ENCODE measurements around the gene NELFB.
A peak's percentile ranks its signal among the peaks of the same experiment; 100 is the strongest.

NELFB gene

GRCh38 chr9:137254624-137255447 lies at the start of gene NELFB:
TSS of gene NELFB (plus strand) at chr9:137255327.
- DNase-seq: peak; percentile 93

GRCh38 chr9:137206602-137207001 lies 48.5 kb upstream of the NELFB start:
- no peak for DNase-seq

DNA sequence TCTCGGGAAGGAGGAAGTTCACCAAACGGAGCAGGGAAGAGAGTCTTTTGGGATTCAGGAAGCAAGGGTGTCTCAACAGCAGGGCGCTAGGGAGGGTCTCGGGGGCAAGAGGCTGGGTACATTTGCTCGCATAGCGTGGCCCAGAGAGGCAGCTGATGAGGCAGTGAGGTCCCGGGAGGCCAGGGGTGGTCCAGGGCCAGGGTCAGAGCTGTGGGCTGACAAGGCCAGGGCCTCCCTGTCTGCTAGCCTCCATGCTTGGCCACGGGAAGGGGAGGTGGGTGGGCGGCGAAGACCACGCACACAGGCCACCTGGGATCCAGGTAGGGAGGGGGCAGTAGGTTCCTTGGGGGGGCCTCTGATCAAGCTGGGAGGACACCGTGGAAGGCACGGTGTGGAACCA lies 43.6 kb upstream of the NELFB start:
- no peak for DNase-seq

DNA sequence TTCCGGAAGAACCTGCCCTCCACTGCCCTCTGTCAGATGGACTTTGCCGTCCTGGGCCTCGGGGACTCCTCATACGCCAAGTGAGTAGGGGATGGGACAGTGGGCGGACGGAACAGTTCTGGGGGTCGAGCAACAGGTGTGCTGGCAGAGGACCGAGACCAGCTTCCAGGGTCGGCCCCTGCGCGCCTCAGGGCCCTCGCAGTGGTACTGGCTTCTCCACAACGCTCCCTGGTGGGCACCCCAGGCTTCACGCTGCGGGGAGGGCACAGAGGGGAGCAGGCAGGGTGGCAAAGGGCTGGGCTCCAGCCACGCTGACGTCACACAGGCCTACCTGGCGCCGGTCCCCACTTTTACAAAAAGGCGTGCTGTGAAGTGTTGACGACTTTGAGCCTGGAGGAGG lies 42.6 kb upstream of the NELFB start:
- DNase-seq: no peak

DNA sequence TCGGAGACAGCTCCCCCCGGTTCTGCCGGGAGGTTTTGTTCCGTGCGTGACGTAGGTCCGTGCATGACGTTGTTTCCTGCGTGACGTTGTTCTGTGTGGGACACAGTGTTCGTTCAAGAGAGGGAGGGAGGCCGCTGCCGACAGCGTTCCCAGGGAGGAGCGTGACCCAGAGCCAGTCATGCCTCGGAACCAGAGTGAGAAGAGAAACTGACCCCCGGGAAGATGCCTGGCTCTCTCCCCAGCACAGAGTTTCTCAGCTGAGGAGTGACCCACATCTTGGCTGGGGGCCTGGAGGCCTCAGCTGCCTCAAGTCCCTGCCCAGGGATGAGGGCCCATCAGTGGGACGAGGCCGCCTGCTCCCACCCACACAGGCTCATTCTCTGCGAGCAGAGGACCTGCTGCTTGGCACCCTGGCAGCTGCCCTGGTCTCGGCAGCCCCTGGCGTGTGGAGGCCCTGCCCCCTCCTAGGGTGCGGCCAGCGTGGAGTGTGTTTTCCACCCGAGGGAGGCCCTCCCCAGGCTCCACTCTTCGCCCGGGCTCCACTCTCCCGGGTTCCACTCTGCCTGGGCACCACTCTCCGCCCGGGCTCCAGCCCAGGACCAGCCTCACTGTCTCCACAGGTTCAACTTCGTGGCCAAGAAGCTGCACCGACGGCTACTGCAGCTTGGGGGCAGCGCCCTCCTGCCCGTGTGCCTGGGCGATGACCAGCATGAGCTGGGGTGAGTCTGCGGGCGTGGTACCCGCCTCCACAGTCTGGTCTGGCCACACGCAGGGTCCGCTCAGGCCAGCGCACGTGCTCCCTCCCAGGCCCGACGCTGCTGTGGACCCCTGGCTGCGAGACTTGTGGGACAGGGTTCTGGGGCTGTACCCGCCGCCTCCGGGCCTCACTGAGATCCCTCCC lies 41.7 kb upstream of the NELFB start:
- no peak for DNase-seq

DNA sequence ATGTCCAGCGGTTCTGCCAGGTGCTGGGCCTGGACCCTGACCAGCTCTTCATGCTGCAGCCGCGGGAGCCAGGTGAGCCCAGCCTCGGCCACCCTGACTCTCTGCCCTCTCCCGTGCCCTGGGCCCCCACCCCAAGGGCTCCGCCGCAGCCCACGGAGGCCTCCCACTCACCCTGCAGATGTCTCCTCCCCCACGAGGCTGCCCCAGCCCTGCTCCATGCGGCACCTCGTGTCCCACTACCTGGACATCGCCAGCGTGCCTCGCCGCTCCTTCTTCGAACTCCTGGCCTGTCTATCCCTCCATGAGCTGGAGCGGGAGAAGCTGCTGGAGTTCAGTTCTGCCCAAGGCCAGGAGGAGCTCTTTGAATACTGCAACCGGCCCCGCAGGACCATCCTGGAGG lies 40.5 kb upstream of the NELFB start:
- no peak for DNase-seq

GRCh38 chr9:137215196-137215986 lies 39.7 kb upstream of the NELFB start:
- no peak for DNase-seq

GRCh38 chr9:137216188-137216965 lies 38.8 kb upstream of the NELFB start:
- DNase-seq: no peak

DNA sequence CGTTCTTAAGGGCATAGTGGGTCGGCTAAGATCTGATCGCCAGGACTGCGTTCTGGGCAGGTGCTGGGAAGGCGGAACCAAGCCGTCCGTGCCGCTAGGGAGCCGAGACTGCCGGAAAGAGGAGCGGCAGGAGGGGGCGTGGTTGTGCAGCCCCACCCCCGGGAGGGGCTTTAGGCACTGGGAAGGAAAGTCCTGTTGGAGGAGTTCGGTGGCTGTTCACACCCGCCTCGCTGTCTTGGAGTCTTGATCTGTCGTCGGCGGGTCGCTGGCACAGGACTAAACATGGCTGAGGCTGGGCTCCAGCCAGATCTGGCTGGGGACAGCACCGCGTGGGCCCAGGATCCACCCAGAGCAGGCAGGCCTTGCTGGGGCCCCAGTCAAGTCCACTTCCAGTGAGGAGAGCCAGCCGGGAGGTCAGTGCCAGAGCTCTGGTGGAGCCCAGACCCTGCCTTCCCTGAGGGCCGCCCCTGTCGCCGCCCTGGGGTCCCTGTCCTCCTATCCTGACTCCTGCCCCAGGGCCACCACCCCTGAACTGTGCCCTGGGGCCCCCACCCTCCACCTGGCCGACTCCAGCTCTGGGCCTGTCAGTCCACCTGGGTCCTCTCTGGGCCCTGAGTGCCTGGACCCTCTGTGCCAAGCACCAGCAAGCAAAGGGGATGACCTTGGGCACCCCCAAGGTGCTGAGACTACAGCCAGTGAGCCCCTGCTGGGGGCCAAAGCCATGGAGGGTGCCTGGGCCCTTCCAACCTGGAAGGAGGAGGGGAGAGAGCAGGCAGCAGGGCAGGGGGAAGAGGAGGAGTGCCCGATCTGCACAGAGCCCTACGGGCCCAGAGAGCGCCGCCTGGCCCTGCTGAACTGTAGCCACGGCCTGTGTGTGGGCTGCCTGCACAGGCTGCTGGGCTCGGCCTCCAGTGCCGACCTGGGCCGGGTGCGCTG lies 37.6 kb upstream of the NELFB start:
- DNase-seq: no peak

DNA sequence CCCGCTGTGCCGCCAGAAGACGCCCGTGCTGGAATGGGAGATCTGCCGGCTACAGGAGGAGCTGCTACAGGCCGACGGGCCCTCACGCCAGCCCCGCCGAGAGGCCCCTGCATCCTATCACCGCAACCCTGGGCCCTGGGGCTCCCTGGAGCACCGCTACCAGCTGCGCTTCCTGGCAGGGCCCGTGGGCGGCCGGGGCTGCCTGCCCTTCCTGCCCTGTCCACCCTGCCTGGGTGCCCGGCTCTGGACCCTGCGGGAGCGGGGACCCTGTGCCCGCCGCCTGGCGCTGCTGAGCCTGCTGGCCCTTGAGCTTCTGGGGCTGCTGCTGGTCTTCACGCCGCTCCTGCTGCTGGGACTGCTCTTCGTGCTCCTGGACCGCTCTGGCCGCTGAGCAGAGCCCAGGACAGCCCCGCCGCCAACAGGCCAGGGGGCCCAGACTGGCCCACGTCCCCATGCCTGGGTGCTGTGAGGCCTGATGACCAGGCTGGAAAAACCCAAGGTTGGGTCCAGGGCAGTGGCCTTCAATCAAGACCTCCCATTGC lies 36.8 kb upstream of the NELFB start:
- no peak for DNase-seq

GRCh38 chr9:137218754-137219271 lies 36.3 kb upstream of the NELFB start:
- DNase-seq: no peak

DNA sequence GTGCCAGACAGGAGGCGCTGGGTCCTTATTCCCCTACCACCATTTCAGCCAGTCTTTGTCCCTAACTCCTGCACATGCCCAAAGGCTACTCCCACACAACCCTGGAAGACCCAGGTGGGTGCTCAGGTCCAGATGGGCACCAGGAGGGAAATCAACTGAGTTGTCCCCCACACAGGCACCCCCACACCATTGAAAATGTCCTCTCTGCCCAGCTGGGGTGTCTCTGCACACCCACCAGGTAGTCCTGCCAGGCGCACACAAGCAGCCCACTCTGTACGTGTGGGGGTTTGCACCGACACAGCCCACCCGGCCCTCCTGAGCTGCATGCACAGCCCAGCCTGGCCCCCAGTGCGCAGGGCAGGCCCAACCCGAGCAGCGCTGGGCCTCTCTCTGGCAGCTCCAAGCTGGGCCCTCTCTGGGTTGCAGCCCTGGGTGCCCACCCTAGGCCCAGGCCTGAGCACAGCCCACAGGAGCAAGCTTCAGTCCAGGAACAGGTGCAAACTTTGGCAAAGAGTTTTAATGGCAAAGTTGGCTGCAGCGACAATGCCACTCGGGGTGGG lies 35.3 kb upstream of the NELFB start:
- DNase-seq: no peak

- DNase-seq: no peak
These were observed 34.6 kb upstream of the NELFB start for GRCh38 chr9:137220317-137221094.

GRCh38 chr9:137221095-137221505 lies 34.0 kb upstream of the NELFB start:
- DNase-seq: no peak

DNA sequence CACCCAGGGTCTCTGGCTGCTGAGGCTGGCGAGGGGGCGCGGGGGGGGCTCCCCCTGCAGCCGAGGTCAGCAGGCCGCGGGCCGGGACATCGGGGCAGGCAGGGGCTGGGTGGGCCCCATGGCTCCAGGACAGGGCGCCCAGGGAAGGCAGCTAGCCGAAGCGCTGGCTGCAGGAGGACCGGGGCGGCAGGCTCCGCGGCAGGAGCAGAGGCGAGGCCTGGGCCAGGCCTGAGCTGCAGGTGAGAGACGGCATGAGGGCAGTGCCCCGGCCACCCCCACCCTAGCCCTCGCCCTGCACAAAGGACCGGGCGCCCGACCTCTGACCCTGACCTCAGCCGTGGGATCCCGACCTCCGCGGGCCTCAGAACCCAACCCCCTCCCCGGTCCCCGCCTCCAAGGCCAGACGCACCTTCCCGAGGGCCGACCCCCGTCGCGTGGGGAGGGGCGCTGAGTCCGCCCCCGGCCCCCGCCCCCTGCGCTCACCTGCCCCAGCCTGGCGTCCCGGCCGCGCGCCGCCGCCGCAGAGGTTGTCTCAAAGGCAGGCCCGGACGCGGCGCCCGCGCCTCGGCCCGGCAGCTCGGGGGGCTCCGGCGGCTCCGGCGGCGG lies 33.5 kb upstream of the NELFB start:
- no peak for DNase-seq

- no peak for DNase-seq
These were observed 32.7 kb upstream of the NELFB start, which contains the start of gene RNF208 for GRCh38 chr9:137222190-137223077. TSS of gene RNF208 (minus strand) at chr9:137222240. CDS start at chr9:137221212, 1,028 bp downstream.

DNA sequence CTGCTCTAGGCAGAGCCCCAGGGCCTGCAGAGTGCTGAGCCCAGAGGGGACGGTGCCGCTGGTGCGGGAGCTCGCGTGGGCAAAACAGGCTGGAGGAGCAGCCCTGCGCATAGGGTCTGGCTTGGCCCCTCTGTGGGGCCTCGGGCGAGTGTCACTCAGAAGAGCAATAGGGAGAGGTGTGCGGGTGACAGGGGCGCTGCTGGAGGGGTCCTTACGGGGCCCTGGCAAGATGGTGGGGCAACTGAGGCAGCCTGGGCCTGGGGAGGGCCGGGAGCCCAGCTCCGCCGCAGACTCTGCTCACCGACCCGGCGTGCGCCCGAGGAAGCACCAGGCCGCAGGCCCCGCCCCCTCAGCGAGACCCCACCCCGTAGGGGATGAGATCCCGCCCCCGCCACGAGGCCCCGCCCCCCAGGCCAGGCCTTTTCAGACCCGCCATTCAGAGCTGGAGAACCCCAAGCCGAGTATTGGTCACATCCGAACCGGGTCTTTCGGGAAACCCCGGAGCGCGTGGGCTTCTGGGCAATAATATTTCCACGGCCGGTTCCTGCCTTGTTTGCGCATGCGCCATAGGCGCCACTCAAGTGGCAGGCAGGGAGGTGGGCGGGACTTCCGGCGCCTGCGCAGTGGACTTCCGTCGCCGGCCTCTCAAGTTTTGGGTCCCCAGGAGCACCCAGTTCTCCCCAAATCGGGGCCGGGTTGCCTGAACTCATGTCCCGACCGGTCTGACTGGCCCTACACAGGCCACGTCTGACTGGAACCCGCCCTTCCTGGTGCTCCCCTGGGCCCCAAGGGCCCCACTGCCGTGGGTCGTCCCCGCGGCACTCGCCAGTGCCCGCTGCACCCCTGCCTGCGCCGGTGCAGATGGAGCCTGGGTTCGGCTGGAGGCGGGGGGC lies 31.8 kb upstream of the NELFB start:
- peak; percentile 97 for DNase-seq

Measured in NCI-H774 (cell line).